ENCODE results near the gene SH3YL1. TPM values are rescaled to one million over a fixed set of nuclear protein-coding genes. Genes with fewer than 3 reads are reported as not detected.
A peak's percentile ranks its signal among the peaks of the same experiment; 100 is the strongest.

Gene SH3YL1
- total RNA-seq, 1 experiment from 2014 or later = 28.6 TPM

GRCh38 chr2:213932-214693 lies 49.7 kb downstream of the SH3YL1 start:
- ChIA-PET CTCF (no interaction called here), POLR2A (ENCODE audit: unreplicated experiment) (no interaction called here)
- no peak for DNase-seq
- intact Hi-C loops (cut with micrococcal nuclease) = no loop called here
- no peak overlapping the region for H3K4me3 ChIP-seq (ENCODE audit: low read length)
- no peaks in the 10 kb centered on the region for H3K79me2 ChIP-seq (ENCODE audit: low read length)
- peak; percentile 49 for ATAC-seq
- peak overlapping the region; percentile 59; the same call in 1 of the 2 replicates for H2AFZ ChIP-seq (ENCODE audit: low read length)
- H3K9ac ChIP-seq (ENCODE audit: low read length) = no peak overlapping the region
- H3K4me1 ChIP-seq (ENCODE audit: insufficient read depth, low read length) = no peaks in the 10 kb centered on the region
- no peak overlapping the region for H3K4me2 ChIP-seq (ENCODE audit: low read length)
- no peak overlapping the region for H3K27ac ChIP-seq (ENCODE audit: low read length)
- no peaks in the 10 kb centered on the region for H3K36me3 ChIP-seq (ENCODE audit: low read depth, low read length)
- TF ChIP-seq, protein P1, sequence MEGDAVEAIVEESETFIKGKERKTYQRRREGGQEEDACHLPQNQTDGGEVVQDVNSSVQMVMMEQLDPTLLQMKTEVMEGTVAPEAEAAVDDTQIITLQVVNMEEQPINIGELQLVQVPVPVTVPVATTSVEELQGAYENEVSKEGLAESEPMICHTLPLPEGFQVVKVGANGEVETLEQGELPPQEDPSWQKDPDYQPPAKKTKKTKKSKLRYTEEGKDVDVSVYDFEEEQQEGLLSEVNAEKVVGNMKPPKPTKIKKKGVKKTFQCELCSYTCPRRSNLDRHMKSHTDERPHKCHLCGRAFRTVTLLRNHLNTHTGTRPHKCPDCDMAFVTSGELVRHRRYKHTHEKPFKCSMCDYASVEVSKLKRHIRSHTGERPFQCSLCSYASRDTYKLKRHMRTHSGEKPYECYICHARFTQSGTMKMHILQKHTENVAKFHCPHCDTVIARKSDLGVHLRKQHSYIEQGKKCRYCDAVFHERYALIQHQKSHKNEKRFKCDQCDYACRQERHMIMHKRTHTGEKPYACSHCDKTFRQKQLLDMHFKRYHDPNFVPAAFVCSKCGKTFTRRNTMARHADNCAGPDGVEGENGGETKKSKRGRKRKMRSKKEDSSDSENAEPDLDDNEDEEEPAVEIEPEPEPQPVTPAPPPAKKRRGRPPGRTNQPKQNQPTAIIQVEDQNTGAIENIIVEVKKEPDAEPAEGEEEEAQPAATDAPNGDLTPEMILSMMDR (conservative IDR thresholded peaks at IDR 0.05; ENCODE audit: low read depth, low read length) = no peak
- no peak for TF ChIP-seq EZH2phosphoT487 (IDR thresholded peaks at IDR 0.05; ENCODE audit: borderline replicate concordance, low read length)
- TF ChIP-seq EZH2 (IDR thresholded peaks at IDR 0.05; ENCODE audit: low read length, unreplicated experiment) = no peak
- peaks cover 20% of the 10 kb centered on the region for H3K27me3 ChIP-seq (ENCODE audit: low read length)
- no peaks in the 10 kb centered on the region for H3K9me2 ChIP-seq (replicated peaks; ENCODE audit: low read length)
- H3F3A ChIP-seq (ENCODE audit: low read length, unreplicated experiment) = no peaks in the 10 kb centered on the region
- no TSS peak for BruUV-seq (replicated peaks)
- H4K20me1 ChIP-seq (ENCODE audit: low read length) = no peaks in the 10 kb centered on the region
- no peaks in the 10 kb centered on the region for H3K9me3 ChIP-seq (ENCODE audit: low read length)

DNA sequence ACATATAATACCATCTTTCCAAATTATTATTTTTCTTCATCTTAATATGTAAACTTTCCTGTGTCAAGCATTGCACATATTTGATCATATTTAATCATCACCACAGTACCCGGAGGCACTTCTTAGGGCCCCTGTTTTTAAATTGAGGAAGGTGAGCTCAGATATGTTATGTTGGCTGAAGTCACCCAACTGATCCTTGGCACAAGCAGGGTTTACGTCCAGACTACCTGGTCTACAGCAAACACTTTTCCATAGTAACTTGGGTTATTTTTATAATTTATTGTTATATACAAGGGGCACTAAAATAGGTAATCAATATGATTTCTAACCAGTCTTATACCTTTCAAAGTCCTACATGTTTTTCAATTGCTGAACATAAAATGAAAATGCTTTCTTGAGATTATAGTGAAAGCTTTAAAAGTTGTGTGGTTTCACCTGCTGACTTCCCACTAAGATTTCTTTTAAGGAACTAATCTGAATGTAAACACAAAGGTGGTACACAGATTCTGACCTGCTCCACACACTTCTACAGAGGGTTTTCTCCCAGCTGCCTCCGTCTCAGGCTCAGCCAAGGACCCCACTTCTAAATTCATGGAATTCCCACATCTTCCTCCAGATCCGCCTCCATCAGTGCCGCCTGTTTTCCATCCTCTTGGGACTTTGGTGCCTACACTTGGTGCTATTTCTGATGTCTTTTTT lies 52.2 kb downstream of the SH3YL1 start:
- H3K9me2 ChIP-seq (replicated peaks; ENCODE audit: low read length) = no peaks in the 10 kb centered on the region
- H2AFZ ChIP-seq (ENCODE audit: low read length) = no peak overlapping the region
- no peak overlapping the region for H3K27ac ChIP-seq (ENCODE audit: low read length)
- H3K79me2 ChIP-seq (ENCODE audit: low read length) = no peaks in the 10 kb centered on the region
- H3K9ac ChIP-seq (ENCODE audit: low read length) = no peak overlapping the region
- TF ChIP-seq EZH2phosphoT487 (IDR thresholded peaks at IDR 0.05; ENCODE audit: borderline replicate concordance, low read length) (no peak), EZH2 (IDR thresholded peaks at IDR 0.05; ENCODE audit: low read length, unreplicated experiment) (no peak)
- TF ChIP-seq, protein P1 (conservative IDR thresholded peaks at IDR 0.05; ENCODE audit: low read depth, low read length) = no peak
- intact Hi-C loops (cut with micrococcal nuclease) = no loop called here
- H3K27me3 ChIP-seq (ENCODE audit: low read length) = peaks cover 31% of the 10 kb centered on the region
- no peaks in the 10 kb centered on the region for H3K4me1 ChIP-seq (ENCODE audit: insufficient read depth, low read length)
- ATAC-seq = no peak
- ChIA-PET POLR2A (ENCODE audit: unreplicated experiment) (no interaction called here), CTCF (no interaction called here)
- no peak overlapping the region for H3K4me2 ChIP-seq (ENCODE audit: low read length)
- no peaks in the 10 kb centered on the region for H4K20me1 ChIP-seq (ENCODE audit: low read length)
- H3F3A ChIP-seq (ENCODE audit: low read length, unreplicated experiment) = no peaks in the 10 kb centered on the region
- H3K36me3 ChIP-seq (ENCODE audit: low read depth, low read length) = no peaks in the 10 kb centered on the region
- BruUV-seq (replicated peaks) = no TSS peak
- DNase-seq = no peak
- H3K4me3 ChIP-seq (ENCODE audit: low read length) = no peak overlapping the region
- no peaks in the 10 kb centered on the region for H3K9me3 ChIP-seq (ENCODE audit: low read length)

GRCh38 chr2:210660-211059 lies 53.2 kb downstream of the SH3YL1 start:
- no TSS peak for BruUV-seq (replicated peaks)
- H3K27me3 ChIP-seq (ENCODE audit: low read length) = peaks cover 31% of the 10 kb centered on the region

More at GRCh38 chr2:210660-211059, 53.2 kb downstream of the SH3YL1 start:
- no peak overlapping the region for H3K9ac ChIP-seq (ENCODE audit: low read length)
- H3K9me3 ChIP-seq (ENCODE audit: low read length) = no peaks in the 10 kb centered on the region
- H3K4me1 ChIP-seq (ENCODE audit: insufficient read depth, low read length) = no peaks in the 10 kb centered on the region
- no peak for TF ChIP-seq EZH2 (IDR thresholded peaks at IDR 0.05; ENCODE audit: low read length, unreplicated experiment)
- TF ChIP-seq, protein P1 (conservative IDR thresholded peaks at IDR 0.05; ENCODE audit: low read depth, low read length) = no peak
- TF ChIP-seq EZH2phosphoT487 (IDR thresholded peaks at IDR 0.05; ENCODE audit: borderline replicate concordance, low read length) = no peak
- DNase-seq (peak; percentile 48), ATAC-seq (peak; percentile 33)
- H3K79me2 ChIP-seq (ENCODE audit: low read length) = no peaks in the 10 kb centered on the region
- no peaks in the 10 kb centered on the region for H3K9me2 ChIP-seq (replicated peaks; ENCODE audit: low read length)
- no peaks in the 10 kb centered on the region for H4K20me1 ChIP-seq (ENCODE audit: low read length)
- ChIA-PET CTCF (no interaction called here), POLR2A (ENCODE audit: unreplicated experiment) (no interaction called here)
- H3K4me2 ChIP-seq (ENCODE audit: low read length) = no peak overlapping the region
- H3F3A ChIP-seq (ENCODE audit: low read length, unreplicated experiment) = no peaks in the 10 kb centered on the region
- H3K4me3 ChIP-seq (ENCODE audit: low read length) = no peak overlapping the region
- H3K36me3 ChIP-seq (ENCODE audit: low read depth, low read length) = no peaks in the 10 kb centered on the region
- intact Hi-C loops (cut with micrococcal nuclease) = no loop called here
- no peak overlapping the region for H2AFZ ChIP-seq (ENCODE audit: low read length)
- no peak overlapping the region for H3K27ac ChIP-seq (ENCODE audit: low read length)
